GM10248 (cell line): ENCODE results near the gene C1RL.

ENCODE experiments used
- CTCF ChIA-PET: fragments of 300-600 bp; sonication (Branson Sonifier 250); formaldehyde crosslinking; extraction: SDS; loops from one replicate; lab custom pipeline; 2021; ENCODE audit warnings: antibody characterized with exemption; lab: Yijun Ruan, JAX
- POLR2A ChIA-PET: fragments of 350-650 bp; sonication (Branson Sonifier 250); formaldehyde crosslinking; extraction: SDS; loops from one replicate; lab custom pipeline; 2020; ENCODE audit warnings: antibody characterized with exemption; lab: Yijun Ruan, JAX
- DNase-seq: peaks from one replicate; pipeline ENCODE4 v3.0.0; 2012; ENCODE audit errors: extremely low spot score
- CTCF ChIP-seq: IDR thresholded peaks from 2 replicates; pipeline ENCODE4 v1.5.1; 2012; ENCODE audit warnings: mild to moderate bottlenecking, low read depth; ENCODE audit errors: extremely low read depth, missing control alignments, control extremely low read depth

Gene C1RL

GRCh38 chr12:7106082-7106481 lies 2.9 kb downstream of the C1RL start:
- DNase-seq = no peak
- TF ChIP-seq CTCF = no peak

GRCh38 chr12:7103837-7104584 lies 5.0 kb downstream of the C1RL start:
- no peak for DNase-seq
- CTCF ChIA-PET = interaction anchor here (0.9 to 1.9 kb wide), 4 partner anchors 9 to 232 kb away, joined by 4 to 7 read pairs (median 4); no protein-coding TSS in a partner anchor
- TF ChIP-seq CTCF = no peak
- POLR2A ChIA-PET = no interaction called here

More at GRCh38 chr12:7106082-7106481, 2.9 kb downstream of the C1RL start:
- ChIA-PET POLR2A (no interaction called here), CTCF (interaction anchor here (1.4 kb wide), 1 partner anchor 113 kb away, joined by 3 read pairs; no protein-coding TSS in a partner anchor)

GRCh38 chr12:7102582-7102981 lies 6.4 kb downstream of the C1RL start:
- no peak for DNase-seq
- POLR2A ChIA-PET = no interaction called here
- CTCF ChIA-PET = interaction anchor here (0.8 to 1.3 kb wide), 2 partner anchors 10 to 178 kb away, joined by 3 to 4 read pairs; no protein-coding TSS in a partner anchor
- no peak for TF ChIP-seq CTCF

- TF ChIP-seq CTCF = no peak
- POLR2A ChIA-PET = no interaction called here
- no peak for DNase-seq
- CTCF ChIA-PET = interaction anchor here (1.3 kb wide), 1 partner anchor 11 kb away, joined by 4 read pairs; no protein-coding TSS in a partner anchor
Measured at GRCh38 chr12:7101694-7102131, 7.3 kb downstream of the C1RL start.

GRCh38 chr12:7101047-7101693 lies 7.8 kb downstream of the C1RL start:
- no peak for TF ChIP-seq CTCF
- POLR2A ChIA-PET = no interaction called here
- no peak for DNase-seq
- CTCF ChIA-PET = interaction anchor here (2.1 to 2.4 kb wide), 2 partner anchors 7 to 11 kb away, joined by 8 to 9 read pairs; no protein-coding TSS in a partner anchor

- POLR2A ChIA-PET = no interaction called here
- CTCF ChIA-PET = interaction anchor here (1.0 to 2.4 kb wide), 3 partner anchors 8 to 163 kb away, joined by 3 to 9 read pairs (median 8); no protein-coding TSS in a partner anchor
- no peak for TF ChIP-seq CTCF
- DNase-seq = no peak
Measured at GRCh38 chr12:7100239-7100638, 8.8 kb downstream of the C1RL start.
